SKM-1 treated with dmso at 0.1 percent for 144 hours (cell line): ENCODE results near the gene SV2C.

Experiments used
- DNase-seq: peaks from one replicate; lab custom pipeline; 2025; ENCODE audit not compliant: unreplicated experiment; lab: John Stamatoyannopoulos, UW

SV2C gene

DNA sequence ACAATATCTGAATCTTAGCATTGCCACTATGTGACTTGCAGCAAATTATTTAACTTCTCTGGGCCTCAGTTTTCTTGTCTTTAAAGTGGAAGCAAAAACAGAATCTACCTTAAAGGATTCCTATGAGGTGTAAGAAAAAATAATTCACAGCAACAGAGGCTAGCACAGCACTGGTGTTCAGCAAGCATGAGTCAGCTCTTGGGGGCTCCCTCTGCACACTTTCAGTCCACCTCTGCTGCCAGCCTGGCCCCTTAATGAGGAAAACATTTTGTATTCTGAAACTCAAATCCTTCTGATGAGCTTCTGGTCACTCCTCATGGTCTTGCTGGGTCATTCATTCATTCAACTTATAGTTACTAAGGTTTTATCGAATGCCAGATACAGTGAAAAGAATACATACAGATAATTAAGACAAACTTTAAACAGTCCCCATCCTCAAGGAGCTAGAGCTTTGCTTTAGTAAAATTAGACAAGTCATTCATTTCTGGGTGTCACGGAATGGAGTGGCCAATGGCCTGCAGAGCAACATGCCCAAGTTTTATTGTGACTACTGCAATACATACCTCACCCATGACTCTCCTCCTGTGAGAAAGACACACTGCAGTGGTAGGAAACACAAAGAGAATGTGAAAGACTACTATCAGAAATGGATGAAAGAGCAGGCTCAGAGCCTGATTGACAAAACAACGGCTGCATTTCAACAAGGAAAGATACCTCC lies 293.1 kb downstream of the SV2C start:
- DNase-seq = no peak

DNA sequence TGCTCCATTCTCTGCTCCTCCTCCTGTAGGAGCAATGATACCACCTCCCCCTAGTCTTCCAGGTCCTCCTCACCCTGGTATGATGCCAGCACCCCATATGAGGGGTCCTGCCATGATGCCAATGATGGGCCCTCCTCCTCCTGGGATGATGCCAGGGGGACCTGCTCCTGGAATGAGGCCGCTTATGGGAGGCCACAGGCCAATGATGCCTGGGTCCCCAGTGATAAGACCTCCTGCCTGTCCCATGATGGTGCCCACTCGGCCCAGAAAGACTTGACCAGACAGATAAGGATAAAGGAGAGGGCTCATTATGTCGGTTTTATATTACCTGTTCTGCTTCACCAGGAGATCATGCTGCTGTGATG lies 293.7 kb downstream of the SV2C start:
- DNase-seq = no peak

DNA sequence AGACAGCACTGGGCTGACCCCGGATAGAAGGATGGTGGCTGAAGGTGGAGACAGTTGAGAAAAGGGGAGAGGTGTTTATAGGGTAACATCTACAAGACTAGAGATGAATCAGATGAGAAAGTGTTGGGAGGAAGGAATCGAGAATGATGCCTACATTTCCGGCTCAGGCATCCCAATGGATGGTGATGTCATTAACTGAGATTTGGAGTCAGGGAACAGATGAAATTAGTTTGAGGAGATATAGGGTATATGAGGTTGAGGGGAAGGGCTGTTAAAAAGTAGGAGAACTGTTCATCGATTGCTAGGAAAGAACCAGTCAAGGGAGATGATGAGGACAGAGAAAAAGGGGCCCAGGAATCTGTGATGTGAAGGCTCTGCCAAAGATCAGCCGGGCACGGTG lies 295.2 kb downstream of the SV2C start:
- DNase-seq = no peak

DNA sequence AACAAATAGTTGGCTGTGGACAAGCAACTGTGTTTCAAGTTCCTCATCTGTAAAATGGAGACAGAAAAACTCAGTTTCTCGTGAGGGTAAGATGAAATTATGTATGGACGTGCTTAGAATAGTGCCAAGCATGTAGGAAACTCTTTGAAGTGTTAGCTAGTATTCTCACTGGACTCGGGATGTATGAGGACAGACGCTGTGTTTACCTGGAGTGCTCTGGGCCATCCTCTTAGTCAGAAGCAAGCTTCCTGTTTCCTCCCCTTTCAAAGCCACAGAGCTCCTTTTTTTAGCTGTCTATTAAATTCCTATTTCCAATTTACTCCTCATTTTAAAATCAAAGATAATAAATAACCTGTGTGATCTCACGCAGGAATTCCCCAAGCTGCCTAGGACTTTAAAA lies 296.1 kb downstream of the SV2C start:
- DNase-seq = no peak

DNA sequence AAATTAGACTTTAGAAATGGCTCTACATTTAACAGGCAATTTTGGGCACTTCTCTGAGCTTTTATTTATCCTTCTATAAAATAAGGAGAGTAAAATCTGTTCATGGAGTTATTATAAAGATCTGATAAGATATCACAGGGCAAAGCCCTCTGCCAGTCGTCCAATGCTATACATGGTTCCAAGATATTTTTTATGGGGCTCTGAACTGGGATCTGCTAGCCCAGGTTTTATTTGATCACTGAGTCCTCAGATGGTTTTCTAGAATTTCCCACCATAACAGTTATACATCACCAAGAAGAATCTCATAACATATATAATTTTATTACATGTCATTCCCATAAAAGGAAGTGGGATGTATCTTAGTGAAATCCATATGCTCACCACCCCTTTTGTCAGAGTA lies 296.7 kb downstream of the SV2C start:
- no peak for DNase-seq

DNA sequence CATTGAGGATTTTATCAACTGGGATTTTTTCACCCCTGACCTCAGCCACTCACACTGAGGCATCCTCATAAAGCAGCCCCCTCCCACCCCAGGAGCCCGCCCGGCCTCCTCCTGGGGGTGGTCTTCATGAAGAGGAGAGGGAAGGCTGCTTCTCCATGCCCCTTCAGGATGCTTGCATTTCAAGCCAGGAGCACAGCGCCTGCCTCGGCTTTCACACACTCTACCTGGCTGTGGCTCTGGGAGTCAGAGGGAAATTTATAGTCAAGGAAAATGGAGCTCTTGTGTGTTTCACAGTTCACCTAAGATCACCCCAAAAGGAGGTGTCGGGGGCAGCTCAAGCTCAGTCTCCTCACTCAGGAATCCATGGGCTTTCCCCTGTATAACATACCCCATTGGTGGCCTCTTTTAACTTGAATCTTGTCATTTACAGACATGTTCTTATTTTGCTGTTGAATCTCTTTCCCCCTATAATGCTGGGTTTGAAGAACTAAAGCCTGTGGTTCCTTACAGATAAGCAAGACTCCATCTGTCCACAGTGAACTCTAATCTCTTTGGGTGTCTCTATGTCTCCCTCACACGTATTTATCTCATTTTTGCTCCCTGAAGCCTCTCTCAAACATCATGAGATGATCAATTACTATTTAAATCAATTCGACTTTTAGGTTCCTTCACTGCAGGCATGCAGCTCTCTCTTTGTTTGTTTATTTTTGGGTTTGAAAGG lies 297.3 kb downstream of the SV2C start:
- DNase-seq = no peak

DNA sequence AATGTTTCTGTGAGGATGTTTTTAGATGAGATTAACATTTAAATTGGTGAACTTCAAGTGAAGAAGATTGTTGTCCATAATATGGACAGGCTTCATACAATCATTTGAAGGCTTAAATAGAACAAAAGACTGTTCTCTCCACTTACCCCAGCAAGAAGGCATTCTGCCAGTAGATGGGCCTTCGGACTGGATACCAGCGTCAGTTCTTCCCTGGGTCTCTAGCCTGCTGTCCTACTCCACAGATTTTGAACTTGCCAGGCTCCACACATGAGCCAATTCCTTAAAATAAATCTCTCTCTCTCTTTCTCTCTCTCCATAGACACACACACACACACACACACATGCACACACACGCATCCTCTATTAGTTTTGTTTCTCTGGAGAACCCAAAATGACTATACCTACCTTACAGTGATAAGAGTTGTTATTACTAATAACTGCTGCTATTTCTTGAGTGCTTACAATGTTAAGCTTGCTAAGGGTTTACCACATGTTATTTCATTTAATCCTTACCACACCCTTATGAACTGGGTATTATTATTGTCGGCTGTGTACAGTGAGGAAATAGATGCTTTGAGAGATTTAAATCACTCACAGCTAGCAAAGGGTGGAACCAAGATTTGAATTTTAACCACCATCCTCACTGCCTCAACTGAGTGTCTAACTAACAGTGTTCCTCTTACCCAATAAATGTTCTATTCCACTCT lies 300.1 kb downstream of the SV2C start:
- no peak for DNase-seq

DNA sequence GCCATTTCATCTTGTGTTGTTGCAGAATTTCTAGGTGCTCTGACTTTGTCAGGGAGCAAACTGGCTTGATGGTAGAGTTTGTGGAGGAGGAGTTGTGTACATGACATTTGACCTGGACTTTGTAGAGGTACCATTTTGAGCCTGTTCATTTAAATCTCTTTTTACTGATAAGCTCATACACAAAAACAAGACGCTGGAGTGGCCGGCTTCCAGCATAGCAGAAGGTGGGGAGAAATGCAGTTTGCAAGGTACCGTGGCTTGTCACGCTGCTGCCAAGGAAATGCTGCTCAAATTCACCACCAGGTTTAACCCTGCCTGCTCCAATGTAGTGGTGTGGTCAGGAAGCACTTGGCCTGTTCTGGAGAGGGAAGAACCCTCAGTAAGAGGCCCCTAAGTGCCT lies 301.0 kb downstream of the SV2C start:
- DNase-seq = no peak

DNA sequence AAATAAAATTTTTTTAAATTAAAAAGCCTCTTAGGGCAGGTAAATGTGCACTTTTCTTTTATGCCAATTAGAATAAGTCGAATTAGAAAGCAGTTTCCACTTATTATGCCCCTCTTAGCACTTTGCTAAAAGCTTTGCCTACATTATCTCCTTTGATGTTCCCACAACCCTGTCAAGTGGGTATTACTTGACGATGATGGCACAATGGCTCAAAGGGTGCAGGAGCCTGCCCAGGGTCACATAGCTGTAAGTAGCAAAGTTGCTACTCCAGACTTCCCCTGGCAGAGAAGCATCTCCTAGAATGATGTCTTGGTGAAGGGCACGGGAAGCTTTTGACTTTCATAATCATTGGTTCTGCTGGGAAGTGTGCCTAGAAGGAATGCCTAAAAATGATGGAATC lies 301.5 kb downstream of the SV2C start:
- DNase-seq = no peak

DNA sequence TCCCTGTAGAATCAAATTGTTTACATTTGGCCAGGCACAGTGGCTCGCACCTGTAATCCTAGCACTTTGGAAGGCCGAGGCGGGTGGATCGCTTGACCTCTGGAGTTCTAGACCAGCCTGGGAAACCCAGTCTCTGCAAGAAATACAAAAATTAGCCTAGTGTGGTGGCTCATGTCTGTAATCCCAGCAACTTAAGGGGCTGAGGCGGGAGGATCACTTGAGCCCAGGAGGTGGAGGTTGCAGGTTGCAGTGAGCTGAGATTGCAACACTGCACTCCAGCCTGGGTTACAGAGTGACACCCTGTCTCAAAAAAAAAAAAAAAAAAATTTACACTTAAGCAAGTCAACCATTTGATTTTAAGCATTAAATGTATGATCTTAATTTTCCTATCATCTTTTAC lies 302.4 kb downstream of the SV2C start:
- no peak for DNase-seq

DNA sequence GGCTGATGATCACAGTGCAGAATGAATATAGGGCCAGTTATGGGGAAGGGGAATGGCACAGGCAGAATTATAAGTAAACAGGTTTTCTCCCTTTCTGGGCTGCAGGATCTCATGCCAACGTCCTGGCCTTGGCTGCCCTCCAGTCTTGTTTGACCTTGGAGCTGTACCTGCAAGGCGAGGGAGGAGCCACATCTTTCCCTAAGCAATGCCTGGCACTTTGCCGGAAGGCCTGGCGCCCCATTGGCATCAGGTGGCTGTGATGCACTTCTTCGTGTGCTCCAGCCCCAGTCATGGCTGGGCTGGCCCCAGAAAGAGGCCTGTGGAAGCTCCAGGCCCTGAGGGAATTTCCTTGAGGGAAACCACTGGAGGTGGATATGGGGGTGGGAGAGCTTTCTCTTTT lies 303.2 kb downstream of the SV2C start:
- DNase-seq = no peak

DNA sequence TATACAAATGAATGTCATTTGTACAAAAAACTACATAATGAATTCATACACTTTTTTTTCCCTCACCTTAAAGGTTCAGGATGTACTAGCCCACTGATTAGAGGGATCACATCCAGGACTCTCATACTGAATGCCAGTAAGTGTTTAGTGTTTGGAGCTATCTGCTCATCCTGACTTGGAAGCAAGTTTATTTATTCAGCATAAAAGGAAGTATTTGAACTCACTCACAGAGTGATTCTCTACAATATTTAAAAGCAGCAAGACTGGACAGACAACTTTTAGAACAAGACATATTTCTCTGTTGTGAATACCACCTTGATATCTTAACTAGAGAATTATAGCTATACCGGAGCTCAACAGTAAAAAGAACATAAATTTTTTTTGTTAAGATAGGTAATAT lies 305.1 kb downstream of the SV2C start:
- DNase-seq = no peak

DNA sequence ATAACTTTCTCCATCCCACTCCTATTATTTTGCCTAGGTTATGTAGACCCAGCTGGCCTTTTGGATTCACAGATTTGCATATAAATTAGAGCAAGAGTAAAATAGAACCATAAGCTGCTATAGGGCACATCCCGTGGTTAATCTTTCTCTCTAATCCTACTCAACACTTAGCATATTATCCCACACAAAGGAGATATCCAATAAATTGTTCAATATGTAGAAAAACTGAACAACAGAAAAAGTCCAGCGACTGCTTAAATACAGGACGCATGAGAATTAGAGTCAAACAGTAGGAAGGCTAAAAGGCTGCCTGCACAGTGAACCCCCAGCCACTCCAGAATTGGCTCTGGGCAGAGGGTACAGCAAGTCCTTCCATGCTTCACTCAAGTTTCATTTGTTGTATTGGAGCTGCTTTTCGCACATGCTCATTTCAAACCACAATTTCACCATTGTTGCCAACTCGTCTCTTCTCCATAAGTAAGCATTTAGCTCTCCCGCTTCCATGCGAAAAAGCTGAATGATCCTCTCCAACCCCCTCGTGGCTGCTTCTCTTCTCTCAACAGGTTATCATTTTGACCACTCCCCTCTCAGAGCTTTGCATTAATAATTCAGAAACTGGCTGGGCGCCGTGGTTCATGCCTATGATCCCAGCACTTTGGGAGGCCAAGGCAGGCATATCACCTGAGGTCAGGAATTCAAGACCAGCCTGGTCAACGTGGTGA lies 305.8 kb downstream of the SV2C start:
- DNase-seq = no peak

DNA sequence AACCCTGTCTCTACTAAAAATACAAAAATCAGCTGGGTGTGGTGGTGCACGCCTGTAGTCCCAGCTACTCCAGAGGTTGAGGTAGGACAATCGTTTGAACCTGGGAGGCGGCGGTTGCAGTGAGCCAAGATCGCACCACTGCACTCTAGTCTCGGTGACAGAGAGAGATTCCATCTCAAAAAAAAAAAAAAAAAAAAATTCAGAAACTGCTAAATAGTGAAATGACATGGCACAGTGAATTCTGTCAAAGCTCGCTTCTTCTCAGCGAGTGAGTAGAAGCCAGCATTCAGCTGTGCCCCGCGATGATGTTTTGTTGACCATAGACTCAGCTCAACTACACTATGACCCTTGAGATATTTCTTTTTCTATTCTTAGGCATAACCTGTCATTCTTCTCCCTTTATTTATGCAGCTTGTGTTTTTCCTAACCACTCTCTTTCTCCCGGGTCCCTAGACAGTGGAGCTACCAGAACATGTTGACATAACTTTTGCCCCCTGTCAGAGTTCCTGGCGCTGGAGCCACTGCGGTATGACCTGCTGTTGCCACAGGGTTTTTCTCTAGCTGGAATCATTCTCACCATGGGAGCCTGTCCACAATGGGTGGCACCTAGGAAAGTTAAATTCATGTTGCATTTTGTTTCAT lies 306.5 kb downstream of the SV2C start:
- DNase-seq = no peak

DNA sequence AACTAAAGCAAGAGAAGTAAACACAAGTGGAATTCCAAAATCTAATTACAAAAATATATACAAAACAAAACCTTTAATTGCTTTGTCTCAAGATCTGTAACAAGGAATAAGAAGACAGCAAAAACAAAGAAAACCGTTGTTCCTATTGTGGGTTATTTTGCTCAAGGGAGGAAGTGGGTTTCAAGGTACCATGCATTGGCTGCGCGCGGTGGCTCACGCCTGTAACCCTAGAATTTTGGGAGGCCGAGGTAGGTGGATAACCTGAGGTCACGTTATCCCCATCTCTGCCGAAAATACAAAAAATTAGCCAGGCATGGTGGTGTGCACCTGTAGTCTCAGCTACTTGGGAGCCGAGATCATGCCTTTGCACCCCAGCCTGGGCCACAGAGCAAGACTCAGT lies 307.8 kb downstream of the SV2C start:
- no peak for DNase-seq

DNA sequence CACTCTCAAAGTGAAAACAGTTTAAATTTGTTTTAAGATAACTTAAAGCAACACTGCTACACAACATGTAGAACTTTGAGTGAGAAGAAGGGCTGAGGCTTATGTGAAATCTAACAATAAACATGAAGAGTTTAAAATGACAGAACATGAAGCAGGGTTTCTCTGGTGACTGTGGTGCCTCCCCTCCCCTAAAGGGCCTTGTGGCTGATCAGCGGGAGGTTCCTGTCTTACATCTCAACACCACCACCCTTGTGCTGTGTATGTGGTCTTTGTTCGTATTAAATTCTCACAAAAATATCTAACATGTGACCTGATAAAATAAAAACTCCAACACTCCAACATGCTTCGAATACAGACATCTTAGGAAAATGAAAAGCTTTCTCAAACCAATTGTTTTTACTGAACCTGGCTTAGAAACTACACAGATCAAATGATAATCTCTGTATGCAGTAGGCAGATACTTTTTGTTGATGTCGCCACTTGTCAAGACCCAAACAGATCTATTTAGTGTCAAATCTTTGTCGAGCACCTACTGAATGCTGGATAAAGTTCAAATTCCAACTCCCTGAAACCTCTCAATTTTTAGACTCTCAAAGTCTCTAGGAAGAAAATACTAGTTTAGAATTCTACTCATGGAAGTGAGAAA lies 310.0 kb downstream of the SV2C start:
- no peak for DNase-seq

DNA sequence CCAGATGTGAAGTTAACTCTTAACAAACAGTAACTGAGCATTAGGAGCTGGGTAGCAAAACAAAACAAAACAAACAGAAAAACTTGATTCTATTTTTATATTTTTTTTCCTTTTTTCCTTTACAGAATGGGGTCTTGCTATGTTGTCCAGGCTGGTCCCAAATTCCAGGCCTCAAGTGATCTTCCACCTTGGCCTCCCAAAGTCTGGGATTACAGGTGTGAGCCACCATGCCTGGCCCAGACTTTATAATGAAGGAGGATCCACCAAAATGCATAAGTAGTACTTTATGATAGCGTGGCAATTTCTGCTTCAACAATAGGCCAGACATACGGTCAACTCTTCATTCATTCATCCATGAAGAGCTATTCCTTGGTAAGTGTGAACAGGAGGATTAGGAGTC lies 314.0 kb downstream of the SV2C start:
- no peak for DNase-seq

DNA sequence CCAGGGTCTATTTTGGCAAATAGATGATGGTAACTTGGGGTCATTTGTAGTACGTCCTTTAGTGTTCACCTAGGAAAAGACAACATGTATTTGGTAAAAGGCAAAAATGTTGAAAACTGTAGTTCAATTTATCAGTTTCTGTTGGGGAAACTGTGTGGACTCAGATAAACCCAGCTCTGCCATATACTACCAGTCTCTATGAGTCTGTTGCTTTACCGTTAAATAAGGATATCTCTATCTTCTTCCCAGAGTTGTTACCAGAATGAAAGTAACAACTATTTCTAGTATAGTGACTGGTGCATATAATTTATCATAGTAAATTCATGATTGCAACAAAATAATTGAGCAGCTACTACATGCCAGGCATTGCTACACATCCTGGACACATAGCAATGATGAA lies 316.1 kb downstream of the SV2C start:
- no peak for DNase-seq

DNA sequence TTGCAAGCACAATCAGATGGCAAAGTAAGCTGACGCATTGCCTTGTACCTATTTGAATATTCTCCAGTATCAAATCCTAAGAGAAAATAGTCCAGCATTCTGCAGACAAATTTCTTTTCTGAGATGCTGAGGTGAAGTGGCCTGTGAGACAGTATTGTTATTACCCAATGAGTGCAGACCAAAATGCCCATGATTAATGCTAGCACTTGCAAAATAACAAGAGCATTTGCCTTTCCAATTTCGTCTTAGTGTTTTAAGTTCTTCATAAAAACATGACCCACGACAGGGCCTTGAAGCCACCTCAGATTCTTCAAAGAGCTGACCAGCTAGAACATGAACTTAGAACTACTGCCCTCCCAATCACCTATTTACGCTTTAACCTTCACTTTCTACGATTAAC lies 317.3 kb downstream of the SV2C start:
- no peak for DNase-seq

DNA sequence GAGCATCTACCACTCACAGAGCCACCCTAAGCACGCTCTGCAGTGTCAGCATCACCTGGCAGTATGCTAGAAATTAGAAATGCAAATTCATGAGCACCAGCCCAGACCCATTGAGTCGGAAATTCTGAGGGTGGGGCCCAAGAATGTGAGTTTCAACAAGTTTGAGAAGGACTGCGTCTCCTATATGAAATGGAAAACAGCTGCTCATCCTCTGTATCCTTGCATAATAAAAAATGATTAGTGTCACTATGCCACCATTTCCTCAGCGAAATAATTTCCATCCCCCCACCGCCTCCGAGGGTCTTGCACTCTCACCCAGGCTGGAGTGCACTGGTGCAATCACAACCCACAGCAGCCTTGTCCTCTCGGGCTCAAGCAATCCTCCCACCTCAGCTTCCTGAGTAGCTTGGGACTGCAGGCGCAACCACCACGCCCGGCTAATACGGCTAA lies 318.6 kb downstream of the SV2C start:
- DNase-seq = no peak
